ENCODE results near the gene C15orf62. TPM values are rescaled to one million over a fixed set of nuclear protein-coding genes. Genes with fewer than 3 reads are reported as not detected.

C15orf62 gene
- total RNA-seq, 1 experiment from 2014 or later: 12.0 TPM

GRCh38 chr15:40755812-40756208 is 14.0 kb upstream of the C15orf62 start:
- no peak for DNase-seq (ENCODE audit: low spot score)

GRCh38 chr15:40756938-40757337 is 12.8 kb upstream of the C15orf62 start:
- no peak for DNase-seq (ENCODE audit: low spot score)

- no peak for DNase-seq (ENCODE audit: low spot score)
Measured at GRCh38 chr15:40759961-40760360, 9.8 kb upstream of the C15orf62 start.

- DNase-seq (ENCODE audit: low spot score): peak; percentile 96
Measured at GRCh38 chr15:40762919-40763800, 6.6 kb upstream of the C15orf62 start.

- peak; percentile 93 for DNase-seq (ENCODE audit: low spot score)
Measured at GRCh38 chr15:40763801-40764628, 5.8 kb upstream of the C15orf62 start, which contains the start of gene GCHFR. Gene GCHFR, plus strand, starts transcription at chr15:40764068. Its CDS starts 113 bp downstream, at chr15:40764181.

- DNase-seq (ENCODE audit: low spot score): no peak
Measured at GRCh38 chr15:40764629-40765103, 5.1 kb upstream of the C15orf62 start.

- DNase-seq (ENCODE audit: low spot score): no peak
Measured at GRCh38 chr15:40766194-40766815, 3.5 kb upstream of the C15orf62 start.

- DNase-seq (ENCODE audit: low spot score): peak; percentile 35
Measured at GRCh38 chr15:40766906-40767837, 2.6 kb upstream of the C15orf62 start.

GRCh38 chr15:40767838-40768500 is 1.8 kb upstream of the C15orf62 start:
- no peak for DNase-seq (ENCODE audit: low spot score)

GRCh38 chr15:40768521-40769273 is 1.1 kb upstream of the C15orf62 start:
- DNase-seq (ENCODE audit: low spot score): no peak

- DNase-seq (ENCODE audit: low spot score): no peak
Measured at GRCh38 chr15:40770147-40770721, 454 bp downstream of the C15orf62 start.

- DNase-seq (ENCODE audit: low spot score): no peak
Measured at GRCh38 chr15:40771242-40771641, 1.5 kb downstream of the C15orf62 start.

GRCh38 chr15:40772014-40772413 is 2.2 kb downstream of the C15orf62 start:
- DNase-seq (ENCODE audit: low spot score): no peak

GRCh38 chr15:40773496-40773895 is 3.7 kb downstream of the C15orf62 start:
- DNase-seq (ENCODE audit: low spot score): no peak

GRCh38 chr15:40773902-40774301 is 4.1 kb downstream of the C15orf62 start:
- no peak for DNase-seq (ENCODE audit: low spot score)

GRCh38 chr15:40775007-40775406 is 5.2 kb downstream of the C15orf62 start:
- no peak for DNase-seq (ENCODE audit: low spot score)

- DNase-seq (ENCODE audit: low spot score): no peak
Measured at GRCh38 chr15:40775740-40776536, 6.2 kb downstream of the C15orf62 start.

GRCh38 chr15:40776537-40777141 is 6.9 kb downstream of the C15orf62 start:
- peak; percentile 96 for DNase-seq (ENCODE audit: low spot score)

Measured in HT-29 (cell line).